ENCODE measurements around the gene C16orf78. TPM values are rescaled to one million over a fixed set of nuclear protein-coding genes. Genes with fewer than 3 reads are reported as not detected.
A peak's percentile ranks its signal among the peaks of the same experiment; 100 is the strongest.

Gene C16orf78
- total RNA-seq, 4 donors from 2014 or later, result not detected

DNA sequence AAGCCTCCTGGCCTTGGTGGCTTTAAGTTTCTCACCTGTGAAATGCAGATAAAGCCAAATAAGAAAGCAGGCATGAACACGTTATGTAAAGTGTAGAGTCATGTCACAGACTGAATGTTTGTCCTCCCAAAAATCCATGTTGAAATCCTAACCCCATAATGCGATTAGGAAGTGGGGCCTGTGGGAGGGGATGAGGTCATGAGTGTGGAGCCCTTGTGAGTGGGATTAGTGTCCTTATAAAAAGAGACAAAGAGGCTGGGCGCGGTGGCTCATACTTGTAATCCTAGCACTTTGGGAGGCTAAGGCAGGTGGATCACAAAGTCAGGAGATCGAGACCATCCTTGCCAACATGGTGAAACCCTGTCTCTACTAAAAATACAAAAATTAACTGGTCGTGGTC lies 19.5 kb upstream of the C16orf78 start:
- WGBS, 2 donors (ENCODE audit: low coverage in 1 of 2), result 86 to 95% methylated on average over 4 to 6 of the region's 6 CpGs
- TF ChIP-seq POLR2AphosphoS5 (IDR thresholded peaks at IDR 0.05) (no peak), POLR2A (IDR thresholded peaks at IDR 0.05) (no peak)
- Histone ChIP-seq H3K9me3 (no peaks in the 10 kb centered on the region), H3K4me3 (no peak overlapping the region), H3K36me3 (no peaks in the 10 kb centered on the region), H3K4me1 (peaks cover 0 to 13% (median 3%) of the 10 kb centered on the region in 4 donors), H3K27ac (no peak overlapping the region), H3K27me3 (peaks cover 10% of the 10 kb centered on the region)
- no peak for DNase-seq
- intact Hi-C loops (cut with DNase I; ENCODE audit: low total_unique reads) (loop anchor here (5.0 kb wide), 1 partner anchor 667 kb away; no protein-coding TSS in a partner anchor), in situ Hi-C loops (cut with MboI; ENCODE audit: low pct_ligation_motif_present in 1 of 4, low pct_unique_long_range_greater_than_20kb in 1 of 4, low sequenced_read_pairs in 3 of 4) (loop anchor here in 2 of 4 donors (5.0 to 10.0 kb wide), 2 partner anchors 662 to 669 kb away; no protein-coding TSS in a partner anchor)

DNA sequence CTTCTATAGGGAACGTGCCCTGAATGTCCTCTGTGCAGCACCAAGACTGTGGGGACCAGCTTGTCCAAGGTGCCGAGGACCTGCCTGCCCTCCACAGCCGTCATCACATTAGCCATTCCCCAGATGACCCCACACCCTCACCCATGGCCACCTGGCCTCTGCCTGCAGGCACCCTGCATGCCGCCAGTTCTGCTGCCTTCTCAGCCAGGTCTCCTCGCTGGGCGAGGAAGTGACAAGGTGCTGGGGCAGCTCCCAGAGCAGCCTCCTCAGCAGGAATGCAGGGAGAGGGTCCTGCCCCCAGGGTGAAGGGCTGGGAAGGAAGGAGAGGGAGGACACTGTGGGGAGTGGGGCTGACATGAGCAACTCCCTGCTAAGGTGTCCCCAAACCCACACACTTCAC lies 18.6 kb upstream of the C16orf78 start:
- H3K27ac ChIP-seq, result no peak overlapping the region
- DNase-seq, result no peak
- in situ Hi-C loops (cut with MboI; ENCODE audit: low pct_ligation_motif_present in 1 of 4, low pct_unique_long_range_greater_than_20kb in 1 of 4, low sequenced_read_pairs in 3 of 4) (loop anchor here in 2 of 4 donors (5.0 to 10.0 kb wide), 2 partner anchors 663 to 670 kb away; no protein-coding TSS in a partner anchor), intact Hi-C loops (cut with DNase I; ENCODE audit: low total_unique reads) (loop anchor here (5.0 kb wide), 1 partner anchor 668 kb away; no protein-coding TSS in a partner anchor)
- no peak for TF ChIP-seq POLR2AphosphoS5 (IDR thresholded peaks at IDR 0.05)
- TF ChIP-seq, protein P1, sequence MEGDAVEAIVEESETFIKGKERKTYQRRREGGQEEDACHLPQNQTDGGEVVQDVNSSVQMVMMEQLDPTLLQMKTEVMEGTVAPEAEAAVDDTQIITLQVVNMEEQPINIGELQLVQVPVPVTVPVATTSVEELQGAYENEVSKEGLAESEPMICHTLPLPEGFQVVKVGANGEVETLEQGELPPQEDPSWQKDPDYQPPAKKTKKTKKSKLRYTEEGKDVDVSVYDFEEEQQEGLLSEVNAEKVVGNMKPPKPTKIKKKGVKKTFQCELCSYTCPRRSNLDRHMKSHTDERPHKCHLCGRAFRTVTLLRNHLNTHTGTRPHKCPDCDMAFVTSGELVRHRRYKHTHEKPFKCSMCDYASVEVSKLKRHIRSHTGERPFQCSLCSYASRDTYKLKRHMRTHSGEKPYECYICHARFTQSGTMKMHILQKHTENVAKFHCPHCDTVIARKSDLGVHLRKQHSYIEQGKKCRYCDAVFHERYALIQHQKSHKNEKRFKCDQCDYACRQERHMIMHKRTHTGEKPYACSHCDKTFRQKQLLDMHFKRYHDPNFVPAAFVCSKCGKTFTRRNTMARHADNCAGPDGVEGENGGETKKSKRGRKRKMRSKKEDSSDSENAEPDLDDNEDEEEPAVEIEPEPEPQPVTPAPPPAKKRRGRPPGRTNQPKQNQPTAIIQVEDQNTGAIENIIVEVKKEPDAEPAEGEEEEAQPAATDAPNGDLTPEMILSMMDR (IDR thresholded peaks at IDR 0.05), result no peak
- no peak for TF ChIP-seq POLR2A (IDR thresholded peaks at IDR 0.05)
- no peak for TF ChIP-seq EP300 (IDR thresholded peaks at IDR 0.05; ENCODE audit: low read depth)
- H3K9me3 ChIP-seq, result no peaks in the 10 kb centered on the region
- peaks cover 5% of the 10 kb centered on the region for H3K27me3 ChIP-seq
- peaks cover 0 to 13% (median 3%) of the 10 kb centered on the region in 4 donors for H3K4me1 ChIP-seq
- no peak overlapping the region for H3K4me3 ChIP-seq
- WGBS, 2 donors (ENCODE audit: low coverage in 1 of 2), result 87% methylated on average over 6 of the region's 6 CpGs; no CpG with 5 or more reads in 1 of the 2 donors
- no peaks in the 10 kb centered on the region for H3K36me3 ChIP-seq

GRCh38 chr16:49355933-49356665 lies 17.5 kb upstream of the C16orf78 start:
- DNase-seq, result no peak
- Histone ChIP-seq H3K27me3 (no peaks in the 10 kb centered on the region), H3K4me3 (no peak overlapping the region), H3K36me3 (no peaks in the 10 kb centered on the region), H3K4me1 (peaks cover 0 to 13% (median 3%) of the 10 kb centered on the region in 4 donors), H3K9me3 (no peaks in the 10 kb centered on the region), H3K27ac (peak overlapping the region in 2 of 4 donors; percentile 3 to 22)
- 79% methylated on average over 5 of the region's 6 CpGs; no CpG with 5 or more reads in 1 of the 2 donors for WGBS, 2 donors (ENCODE audit: low coverage in 1 of 2)
- intact Hi-C loops (cut with DNase I; ENCODE audit: low total_unique reads) (no loop called here), in situ Hi-C loops (cut with MboI; ENCODE audit: low pct_ligation_motif_present in 1 of 4, low pct_unique_long_range_greater_than_20kb in 1 of 4, low sequenced_read_pairs in 3 of 4) (loop anchor here in 1 of 4 donors (10.0 kb wide), 1 partner anchor 671 kb away; no protein-coding TSS in a partner anchor)
- TF ChIP-seq POLR2A (IDR thresholded peaks at IDR 0.05) (no peak), EP300 (IDR thresholded peaks at IDR 0.05; ENCODE audit: low read depth) (no peak)

GRCh38 chr16:49356728-49357488 lies 16.7 kb upstream of the C16orf78 start:
- in situ Hi-C loops (cut with MboI; ENCODE audit: low pct_ligation_motif_present in 1 of 4, low pct_unique_long_range_greater_than_20kb in 1 of 4, low sequenced_read_pairs in 3 of 4), result loop anchor here in 1 of 4 donors (10.0 kb wide), 1 partner anchor 672 kb away; no protein-coding TSS in a partner anchor
- TF ChIP-seq EP300 (IDR thresholded peaks at IDR 0.05; ENCODE audit: low read depth), result no peak
- TF ChIP-seq, protein P1 (IDR thresholded peaks at IDR 0.05), result no peak
- TF ChIP-seq POLR2AphosphoS5 (IDR thresholded peaks at IDR 0.05), result peak in 1 of 3 donors; percentile 17
- TF ChIP-seq POLR2A (IDR thresholded peaks at IDR 0.05), result no peak
- intact Hi-C loops (cut with DNase I; ENCODE audit: low total_unique reads), result no loop called here
- Histone ChIP-seq H3K4me3 (no peak overlapping the region), H3K9me3 (no peaks in the 10 kb centered on the region), H3K27me3 (no peaks in the 10 kb centered on the region), H3K36me3 (no peaks in the 10 kb centered on the region), H3K4me1 (peaks cover 0 to 13% (median 3%) of the 10 kb centered on the region in 4 donors), H3K27ac (peak overlapping the region in 2 of 4 donors; percentile 3 to 22)
- peak; percentile 69 for DNase-seq
- 60 to 71% methylated on average over 5 to 20 of the region's 20 CpGs for WGBS, 2 donors (ENCODE audit: low coverage in 1 of 2)
